ENCODE data around the gene HK1.
"Not testable (repeated sequence)": the region's sequence is repeated elsewhere in the genome, so short reads cannot be mapped to it uniquely, and the experiment has no call there.

The HK1 gene

DNA sequence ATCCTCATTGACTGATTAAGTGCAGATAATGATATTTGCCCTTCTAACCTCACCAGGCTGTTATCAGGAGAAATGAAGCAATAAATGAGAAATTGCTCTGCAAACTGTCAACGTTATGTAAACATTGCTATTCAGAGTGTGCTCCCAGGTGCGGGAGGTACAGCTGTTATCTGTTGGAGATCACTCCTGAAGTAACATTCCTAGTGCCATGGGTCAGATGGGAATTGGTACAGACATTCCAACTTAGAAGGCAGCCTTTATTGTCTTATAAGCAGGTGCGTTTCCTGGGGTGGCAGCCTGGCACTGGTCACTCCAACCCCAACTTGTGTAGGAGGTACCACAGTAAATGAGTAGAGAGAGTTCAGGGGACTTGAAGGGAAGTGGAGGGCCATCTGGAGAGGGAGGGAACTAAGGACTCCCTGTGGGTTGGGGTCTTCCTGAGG is 36.8 kb downstream of the HK1 start:
- DNase-seq = no peak

GRCh38 chr10:69315610-69316312 is 37.5 kb downstream of the HK1 start:
- DNase-seq = no peak

GRCh38 chr10:69316313-69317059 is 38.2 kb downstream of the HK1 start:
- no peak for DNase-seq

DNA sequence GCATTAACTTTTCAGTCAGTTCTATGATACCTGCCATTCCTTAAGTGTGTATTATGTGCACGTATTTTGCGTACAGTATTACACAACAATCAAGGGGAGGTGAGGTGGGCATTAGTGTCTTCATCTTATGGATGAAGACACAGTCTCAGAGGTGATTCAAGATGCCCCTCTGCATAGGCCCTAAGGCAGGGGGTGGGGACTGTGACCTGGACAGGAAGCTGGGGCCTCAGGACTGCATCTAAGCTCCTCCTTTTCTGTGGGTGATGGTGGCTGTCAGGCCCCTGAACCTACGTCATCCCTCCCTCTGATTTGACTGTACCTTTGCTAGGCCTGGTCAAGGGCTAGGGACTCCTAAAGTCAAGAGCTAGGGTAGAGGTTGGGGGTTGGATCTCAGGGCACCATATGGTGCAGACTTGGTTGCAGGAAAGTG is 38.9 kb downstream of the HK1 start:
- no peak for DNase-seq

DNA sequence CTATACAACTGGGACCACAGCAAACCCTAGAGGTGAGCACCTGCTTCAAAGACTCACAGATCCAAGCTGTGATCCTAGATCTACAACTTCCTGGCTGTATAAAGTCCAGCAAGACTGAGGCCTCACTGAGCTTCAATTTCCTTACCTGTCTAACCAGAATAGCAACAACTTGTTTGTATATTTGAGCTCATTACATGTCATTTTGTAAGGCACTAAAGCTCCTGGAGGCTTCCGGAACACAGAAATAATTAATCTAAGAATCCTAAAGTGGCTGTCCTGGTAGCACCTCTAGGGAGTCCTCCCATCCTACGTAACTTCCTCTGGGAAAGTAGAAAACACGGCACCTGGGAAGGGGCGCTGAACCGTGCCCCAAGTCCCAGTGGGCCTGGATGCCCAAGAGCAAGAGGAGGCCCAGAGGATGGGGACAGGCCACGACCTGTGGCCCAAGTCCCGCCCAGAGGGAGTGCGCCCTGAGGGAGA is 39.4 kb downstream of the HK1 start:
- DNase-seq = no peak

DNA sequence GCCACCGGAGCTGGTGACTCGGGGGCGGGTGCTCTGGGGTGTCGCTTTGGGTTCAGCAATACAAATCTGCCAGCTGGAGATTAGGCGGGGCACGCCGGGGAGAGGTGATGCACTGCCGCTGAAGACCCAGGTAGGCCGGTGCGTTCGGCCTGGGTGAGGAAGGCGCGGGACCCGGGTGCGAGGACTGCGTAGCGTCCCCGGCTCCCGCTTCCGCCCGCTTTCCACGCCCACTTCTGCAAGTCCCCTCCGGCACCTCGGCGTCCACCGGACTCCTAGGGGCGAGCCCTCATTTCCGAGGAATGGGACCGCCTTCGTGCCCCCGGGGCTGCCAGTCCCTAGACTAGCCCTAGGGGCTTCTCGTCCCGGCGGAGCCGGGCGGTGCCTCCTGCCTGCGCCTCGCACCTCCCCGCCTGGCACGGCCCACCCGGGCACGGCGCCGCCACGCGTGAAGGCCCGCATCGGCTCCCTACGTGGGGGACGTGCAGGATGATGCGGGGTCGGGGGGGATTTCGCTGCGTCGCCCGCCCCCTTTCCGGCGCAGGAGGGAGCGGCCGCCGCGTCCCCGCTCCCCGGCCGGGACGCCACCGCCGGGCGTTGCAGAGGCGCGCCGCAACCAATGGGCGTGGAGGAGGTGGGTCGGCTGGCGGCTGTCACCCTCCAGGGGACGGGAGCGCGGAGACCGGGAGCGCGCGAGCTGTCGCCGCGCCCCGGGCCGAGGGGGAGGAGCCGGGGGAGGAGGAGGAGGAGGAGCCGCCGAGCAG is 40.0 kb downstream of the HK1 start:
- DNase-seq = peak; percentile 43

DNA sequence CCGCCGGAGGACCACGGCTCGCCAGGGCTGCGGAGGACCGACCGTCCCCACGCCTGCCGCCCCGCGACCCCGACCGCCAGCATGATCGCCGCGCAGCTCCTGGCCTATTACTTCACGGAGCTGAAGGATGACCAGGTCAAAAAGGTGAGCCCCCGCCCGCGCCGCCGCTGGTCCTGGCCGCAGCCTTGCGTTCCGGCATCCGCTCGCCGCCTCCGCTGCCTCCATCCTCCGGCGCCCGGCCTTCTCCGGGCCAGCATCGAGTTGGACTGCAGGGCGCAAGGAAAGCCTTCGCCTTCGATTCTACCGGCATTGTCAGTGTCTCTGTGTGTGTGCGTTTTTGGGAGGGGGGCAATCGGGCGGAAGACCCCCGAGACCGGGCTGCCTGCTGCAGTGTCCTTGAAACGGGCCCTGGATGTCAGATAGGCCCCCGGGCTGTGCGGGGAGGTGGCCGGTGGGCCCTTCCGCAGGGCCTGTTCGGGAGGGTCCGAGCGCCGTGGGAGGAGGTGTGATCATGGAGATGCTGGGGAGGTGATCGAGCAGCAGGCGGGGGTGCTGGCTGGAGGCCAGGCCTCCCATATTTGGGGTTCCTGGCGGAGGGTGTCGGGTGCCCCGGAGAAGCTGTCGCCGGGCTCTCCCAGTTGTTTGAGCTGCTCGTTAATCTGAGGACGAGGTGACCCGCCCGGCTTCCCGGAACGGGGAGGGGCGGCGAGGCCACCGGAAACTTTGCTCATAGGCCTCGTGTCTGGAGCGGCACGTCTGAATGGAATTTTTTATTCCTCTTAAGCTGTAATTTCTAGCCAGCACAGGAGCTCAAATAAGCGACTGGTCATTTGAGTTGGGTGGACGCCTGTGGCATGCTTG is 40.8 kb downstream of the HK1 start:
- DNase-seq = no peak

- no peak for DNase-seq
Observed at GRCh38 chr10:69319841-69320316, 41.6 kb downstream of the HK1 start.

GRCh38 chr10:69320521-69320920 is 42.2 kb downstream of the HK1 start:
- no peak for DNase-seq

DNA sequence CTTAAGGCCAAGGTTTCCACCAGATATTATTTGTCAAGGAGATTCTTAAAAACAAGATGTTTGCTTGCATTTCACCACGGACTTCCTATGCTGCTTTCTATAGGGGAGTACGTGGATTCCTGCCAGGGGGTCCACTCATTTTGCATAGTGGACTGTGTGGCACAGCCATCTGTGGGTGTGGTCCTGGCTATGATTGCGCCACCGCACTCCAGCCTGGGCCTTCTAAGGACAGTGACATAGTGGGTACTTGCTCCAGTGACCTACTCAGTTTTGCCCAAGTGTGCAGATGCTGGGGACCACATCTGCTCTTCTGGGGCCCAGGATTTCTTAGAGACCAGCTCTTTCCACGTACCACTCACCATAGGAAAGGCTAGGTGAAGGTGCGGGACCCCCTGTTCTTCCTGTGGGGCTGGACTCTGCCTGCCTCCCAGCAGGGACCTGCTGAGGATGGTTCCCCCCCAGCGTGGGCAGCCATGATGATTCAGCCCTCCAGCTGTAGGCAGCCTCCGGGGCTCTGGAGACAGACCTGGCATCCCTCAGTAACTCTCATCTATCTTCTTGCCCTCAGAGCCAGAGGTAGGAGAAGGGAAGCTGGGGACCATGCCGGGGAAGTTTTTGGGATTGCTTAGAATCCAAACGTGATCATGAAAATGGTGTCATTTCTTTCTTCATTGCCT is 42.9 kb downstream of the HK1 start:
- DNase-seq = no peak

GRCh38 chr10:69321865-69322264 is 43.6 kb downstream of the HK1 start:
- DNase-seq = no peak

DNA sequence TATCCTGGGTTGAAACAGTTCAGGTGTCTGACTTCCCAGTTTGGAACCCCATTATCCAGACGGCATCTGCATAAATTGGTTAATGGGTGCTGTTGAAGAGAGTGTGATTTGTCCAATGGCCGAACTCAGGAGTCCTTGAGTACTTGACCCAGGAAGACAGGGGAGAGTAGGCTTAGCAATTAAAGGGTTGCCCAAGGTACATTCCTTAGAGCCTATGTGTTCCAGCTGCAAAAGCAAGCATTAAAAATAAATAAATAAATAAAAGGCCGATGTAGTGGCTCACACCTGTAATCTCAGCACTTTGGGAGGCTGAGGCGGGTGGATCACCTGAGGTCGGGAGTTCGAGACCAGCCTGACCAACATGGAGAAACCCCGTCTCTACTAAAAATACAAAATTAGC is 44.0 kb downstream of the HK1 start:
- not testable (repeated sequence) for DNase-seq

- DNase-seq = no peak
Observed at GRCh38 chr10:69323622-69324021, 45.3 kb downstream of the HK1 start.

GRCh38 chr10:69324583-69324982 is 46.3 kb downstream of the HK1 start:
- no peak for DNase-seq

GRCh38 chr10:69325637-69326523 is 47.6 kb downstream of the HK1 start:
- DNase-seq = not testable (repeated sequence)

GRCh38 chr10:69326692-69327091 is 48.4 kb downstream of the HK1 start:
- no peak for DNase-seq

DNA sequence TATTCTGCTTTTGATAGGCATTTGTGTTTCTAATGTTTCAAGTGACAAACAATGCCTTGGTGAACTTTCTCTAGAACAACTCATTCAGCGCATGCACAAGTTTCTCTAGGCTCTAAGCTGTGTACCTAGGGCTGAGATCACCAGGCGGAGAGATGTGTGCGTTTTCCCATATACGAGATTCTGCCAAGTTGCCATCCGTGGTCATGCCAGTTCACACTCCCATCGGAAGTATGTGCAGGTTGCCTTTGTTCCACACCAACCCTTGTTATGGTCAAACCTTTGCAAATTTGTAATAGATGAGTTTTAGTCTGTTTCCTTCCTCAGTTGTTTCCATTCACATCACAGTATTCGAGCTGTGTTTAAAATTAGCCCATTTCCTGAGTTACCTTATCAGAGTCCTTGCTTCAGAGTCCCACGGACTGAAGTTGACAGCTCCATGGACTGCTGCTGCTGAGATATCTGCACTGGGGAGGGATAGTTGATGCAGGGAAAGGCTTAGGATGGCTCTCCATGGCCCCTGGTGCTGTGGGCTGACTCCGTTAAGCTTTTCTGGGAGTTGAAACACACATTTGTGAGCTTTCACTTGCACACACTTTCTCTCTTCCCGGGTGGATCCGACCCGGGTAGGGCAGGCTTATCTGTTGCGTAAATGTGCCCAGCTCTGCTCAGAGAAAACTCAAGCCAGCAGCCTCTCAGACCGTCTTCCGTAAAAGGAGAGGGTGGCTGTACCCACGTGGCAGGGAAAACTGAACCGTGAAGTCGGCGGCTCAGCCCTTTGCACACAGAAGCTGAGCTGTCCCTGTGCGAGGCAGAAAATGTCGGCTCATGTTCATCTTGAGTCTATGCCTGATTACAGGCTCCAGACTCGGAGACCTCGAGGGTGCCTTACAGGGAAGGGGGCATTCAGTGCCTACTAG is 49.4 kb downstream of the HK1 start:
- DNase-seq = no peak

- no peak for DNase-seq
Observed at GRCh38 chr10:69328380-69328735, 50.1 kb downstream of the HK1 start.

DNA sequence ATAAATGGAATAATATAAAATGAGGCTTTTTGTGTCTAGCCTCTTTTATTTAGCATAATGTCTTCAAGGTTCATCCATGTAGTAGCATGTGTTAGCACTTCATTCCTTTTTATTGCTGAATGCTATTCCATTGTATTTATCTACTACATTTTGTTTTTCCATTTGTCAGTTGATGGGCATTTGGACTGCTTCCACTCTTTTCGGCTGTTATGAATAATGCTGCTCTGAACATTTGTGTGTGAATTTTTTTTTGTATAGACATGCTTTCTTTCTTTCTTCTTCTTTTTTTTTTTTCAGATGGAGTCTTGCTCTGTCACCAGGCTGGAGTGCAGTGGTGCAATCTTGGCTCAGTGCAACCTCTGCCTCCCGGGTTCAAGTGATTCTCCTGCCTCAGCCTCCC is 50.6 kb downstream of the HK1 start:
- not testable (repeated sequence) for DNase-seq

DNA sequence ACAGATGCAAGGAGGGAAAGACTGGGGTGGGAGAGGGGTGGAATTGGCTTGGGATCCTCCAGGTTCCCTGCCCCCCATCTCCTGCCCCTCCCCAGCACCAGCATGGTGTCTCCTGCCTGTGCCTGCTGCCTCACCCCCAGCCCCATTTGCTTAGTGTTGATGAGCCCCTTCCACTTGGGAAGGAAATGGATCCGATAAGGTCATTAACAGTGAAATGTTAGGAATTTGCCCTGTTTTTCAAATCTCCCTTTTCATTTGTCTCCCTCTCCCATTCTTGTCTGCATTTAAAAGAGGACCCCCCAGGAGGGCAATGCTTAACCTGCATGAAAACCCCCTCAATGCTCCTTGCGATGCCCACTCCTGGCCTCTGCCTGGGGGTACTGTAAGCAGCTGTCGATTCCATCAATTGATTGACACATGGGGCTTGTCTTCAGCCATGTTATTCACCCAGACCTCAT is 51.5 kb downstream of the HK1 start:
- no peak for DNase-seq
